NOMO-1 treated with DMSO at 0.1 percent for 48 hours (cell line): Measurements from ENCODE around the gene TTC22.

Experiments
- DNase-seq: peaks from one replicate; lab custom pipeline; 2025; ENCODE audit not compliant: unreplicated experiment; lab: John Stamatoyannopoulos, UW

Gene TTC22

DNA sequence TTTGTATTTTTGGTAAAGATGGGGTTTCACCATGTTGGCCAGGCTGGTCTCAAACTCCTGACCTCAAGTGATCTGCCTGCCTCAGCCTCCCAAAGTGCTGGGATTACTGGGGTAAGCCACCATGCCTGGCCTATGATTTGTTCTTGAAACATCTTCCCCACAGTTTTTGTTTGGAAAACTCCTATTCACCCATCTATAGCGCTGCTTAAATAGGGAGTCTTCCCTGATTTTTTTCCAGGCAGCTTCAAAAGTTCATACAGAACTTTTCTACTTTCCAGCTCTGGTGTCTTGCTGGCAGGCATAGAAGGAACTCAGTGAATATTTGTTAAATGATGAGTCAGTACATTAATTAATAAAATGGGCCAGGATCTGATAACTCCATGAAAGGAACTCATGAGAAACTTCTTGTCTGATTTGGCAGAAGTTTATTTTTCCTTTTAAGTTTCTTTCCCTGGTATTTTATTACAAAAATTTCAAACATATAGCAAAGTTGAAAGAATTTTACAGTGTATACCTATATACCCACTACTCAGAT, 33.0 kb upstream of the TTC22 start:
- no peak for DNase-seq

DNA sequence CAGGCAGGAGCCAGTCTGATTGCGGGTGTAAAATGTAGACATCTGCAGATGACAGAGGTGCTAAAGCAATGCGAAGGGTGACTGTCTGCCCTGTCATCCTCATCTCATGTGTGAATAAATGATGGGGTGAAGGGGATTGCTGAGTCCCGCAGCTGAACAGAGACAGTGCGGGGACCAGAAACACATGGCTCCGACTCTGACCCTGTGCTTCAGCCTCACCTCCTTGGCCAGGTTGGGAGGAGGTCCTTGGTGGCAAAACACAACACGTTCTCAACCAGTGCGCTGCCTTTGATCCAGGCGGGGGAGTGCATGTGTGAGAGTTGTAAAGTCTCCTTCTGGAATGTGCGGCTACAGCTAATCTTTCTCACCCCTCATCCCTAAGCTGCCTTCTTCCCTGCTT, 32.0 kb upstream of the TTC22 start:
- no peak for DNase-seq

- no peak for DNase-seq
These were observed 25.2 kb upstream of the TTC22 start for GRCh38 chr1:54826226-54826816.

DNA sequence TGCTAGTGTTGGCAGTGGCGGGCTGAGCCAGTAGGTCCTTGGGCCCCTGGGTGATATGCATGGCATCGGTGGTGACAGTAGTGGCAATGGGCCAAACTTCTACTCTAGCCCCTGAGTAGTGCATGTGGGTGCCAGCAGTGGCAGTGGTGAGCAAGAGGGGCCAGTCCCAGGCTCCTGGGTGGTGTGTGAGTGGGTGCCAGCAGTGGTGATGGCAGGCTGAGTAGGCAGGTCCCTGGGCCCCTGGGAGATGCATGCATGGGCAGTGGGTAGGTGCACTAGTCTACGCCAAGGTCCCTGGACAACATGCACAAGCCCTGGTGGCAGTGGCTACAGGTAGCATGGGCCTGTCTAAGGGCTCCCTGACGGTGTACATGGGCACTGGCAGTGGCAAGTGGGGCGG, 24.6 kb upstream of the TTC22 start:
- DNase-seq: no peak

DNA sequence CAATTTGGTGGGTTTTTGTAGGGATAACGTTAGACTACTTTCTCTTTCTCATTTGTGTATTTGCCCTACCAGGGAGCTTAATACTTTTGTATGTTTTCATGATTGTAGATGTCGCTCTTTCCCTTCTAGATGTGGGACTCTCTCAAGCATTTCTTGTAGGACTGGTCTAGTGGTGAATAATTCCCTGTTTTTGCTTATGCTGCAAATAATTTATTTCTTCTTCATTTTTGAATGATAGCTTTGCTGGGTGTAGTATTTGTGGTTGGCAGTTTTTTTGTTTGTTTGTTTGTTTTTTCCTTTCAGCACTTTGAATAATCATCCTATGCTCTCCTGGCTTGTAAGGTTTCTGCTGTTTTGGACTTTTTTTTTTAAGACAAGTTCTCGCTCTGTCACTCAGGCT, 22.5 kb upstream of the TTC22 start:
- DNase-seq: no peak

- DNase-seq: no peak
These were observed 18.6 kb upstream of the TTC22 start for GRCh38 chr1:54819733-54820132.

DNA sequence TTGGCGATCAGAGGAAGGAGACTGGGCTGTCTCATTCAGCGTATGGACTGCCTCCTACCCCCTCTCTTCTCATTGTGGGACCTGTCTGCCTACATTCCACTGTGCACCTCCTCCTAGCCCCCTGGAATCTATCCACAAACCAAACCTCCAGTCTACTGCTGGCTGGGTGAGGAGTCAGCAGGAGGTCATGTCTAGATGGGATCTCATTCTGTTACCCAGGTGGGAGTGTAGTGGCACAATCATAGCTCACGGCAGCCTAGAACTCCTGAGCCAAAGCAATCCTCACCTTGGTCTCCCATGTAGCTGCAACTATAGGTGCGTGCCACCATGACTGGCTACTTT, 18.0 kb upstream of the TTC22 start:
- no peak for DNase-seq

- DNase-seq: no peak
These were observed 17.5 kb upstream of the TTC22 start for GRCh38 chr1:54818461-54819194.

DNA sequence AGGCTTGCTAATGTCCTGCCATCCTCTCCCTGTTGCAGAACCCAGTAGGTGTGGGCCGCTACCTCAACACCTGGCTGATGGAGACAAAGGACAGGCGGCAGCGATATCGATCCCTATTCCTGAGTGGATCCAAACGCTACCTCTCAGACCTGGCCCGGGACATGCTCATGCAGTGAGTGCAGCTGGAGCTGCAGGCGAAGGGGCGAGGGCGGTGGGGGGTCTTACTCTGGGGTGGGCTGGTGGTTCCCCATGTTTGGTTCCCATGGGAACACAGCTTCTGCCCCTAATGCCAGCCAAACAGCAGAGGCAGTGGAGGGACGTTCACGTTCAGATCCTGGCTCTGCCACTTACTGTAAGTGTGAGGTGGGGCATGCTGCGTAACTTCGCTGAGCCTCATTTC, 15.8 kb upstream of the TTC22 start:
- no peak for DNase-seq

DNA sequence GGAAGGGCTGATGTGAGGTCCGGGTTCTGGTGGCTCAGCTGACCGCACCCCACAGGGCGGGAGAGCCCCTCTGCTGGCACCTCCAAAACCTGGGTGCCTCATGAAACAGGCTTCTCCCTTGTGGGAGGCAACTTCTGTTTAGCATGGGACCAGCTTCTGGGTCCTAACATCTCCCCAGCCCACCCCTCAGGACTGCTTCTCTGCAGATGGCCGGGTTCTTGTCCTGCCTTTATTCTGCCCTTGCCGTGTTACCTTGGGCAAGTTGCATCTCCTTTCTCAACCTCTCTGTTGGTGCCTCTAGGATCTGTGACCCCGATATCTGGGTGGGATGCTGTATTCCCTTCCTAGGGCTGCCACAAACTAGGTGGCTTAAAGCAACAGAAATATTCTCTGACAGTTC, 15.0 kb upstream of the TTC22 start:
- no peak for DNase-seq

DNA sequence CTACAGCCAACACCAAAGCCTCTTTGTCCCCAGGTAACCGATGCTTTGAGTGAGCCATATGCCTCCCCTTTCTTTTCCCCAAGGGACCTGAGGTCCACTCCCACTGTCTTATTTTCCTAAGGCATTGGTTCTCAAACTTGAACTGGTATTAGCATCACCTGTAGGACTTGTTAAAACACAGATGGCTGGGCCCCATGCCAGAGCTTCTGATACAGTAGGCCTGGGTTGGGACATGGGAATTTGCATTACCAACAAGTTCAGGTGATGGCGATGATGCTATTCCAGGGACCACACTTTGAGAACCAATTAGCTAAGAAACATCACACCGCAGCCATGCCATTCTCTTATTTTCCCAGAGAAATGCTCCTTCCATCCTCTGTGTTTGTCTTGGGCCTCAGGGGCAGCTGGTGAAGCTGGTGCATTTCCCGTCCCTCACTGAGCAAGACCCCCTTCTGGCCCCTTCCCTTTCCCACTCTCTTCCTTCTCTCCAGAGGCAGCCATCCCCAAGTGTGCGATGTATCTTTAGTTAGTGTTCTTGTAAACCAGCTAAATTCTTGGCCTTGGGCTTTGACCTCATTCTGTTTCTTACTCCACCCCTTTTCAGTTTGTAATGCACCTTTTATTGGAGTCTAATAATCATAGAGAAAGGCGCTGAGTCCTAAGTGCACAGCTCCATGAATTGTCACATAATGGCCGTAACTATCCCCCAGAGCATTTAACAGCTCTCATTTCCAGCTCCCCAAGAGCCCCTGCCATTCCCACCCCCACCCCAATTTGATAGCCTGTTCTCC, 14.2 kb upstream of the TTC22 start:
- DNase-seq: no peak

DNA sequence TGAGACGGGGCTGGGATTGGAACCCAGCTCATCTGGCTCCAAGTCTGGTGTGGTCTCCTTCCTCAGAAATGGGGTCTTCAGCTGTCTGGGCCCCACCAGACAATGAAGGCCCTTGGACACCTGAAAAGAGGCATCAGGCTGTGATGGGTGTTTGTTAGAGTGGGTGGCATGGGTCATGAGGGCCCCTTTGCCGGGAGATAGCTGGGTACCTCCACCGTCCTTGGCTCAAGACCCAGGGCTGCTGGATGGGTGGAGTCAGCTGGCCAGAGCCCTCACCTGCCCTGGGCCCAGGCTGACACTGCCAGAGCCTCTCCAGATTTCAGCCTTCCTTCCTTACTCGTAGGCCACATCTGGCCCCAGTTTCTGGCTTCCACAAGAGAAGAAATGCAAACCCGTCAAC, 13.4 kb upstream of the TTC22 start:
- no peak for DNase-seq

DNA sequence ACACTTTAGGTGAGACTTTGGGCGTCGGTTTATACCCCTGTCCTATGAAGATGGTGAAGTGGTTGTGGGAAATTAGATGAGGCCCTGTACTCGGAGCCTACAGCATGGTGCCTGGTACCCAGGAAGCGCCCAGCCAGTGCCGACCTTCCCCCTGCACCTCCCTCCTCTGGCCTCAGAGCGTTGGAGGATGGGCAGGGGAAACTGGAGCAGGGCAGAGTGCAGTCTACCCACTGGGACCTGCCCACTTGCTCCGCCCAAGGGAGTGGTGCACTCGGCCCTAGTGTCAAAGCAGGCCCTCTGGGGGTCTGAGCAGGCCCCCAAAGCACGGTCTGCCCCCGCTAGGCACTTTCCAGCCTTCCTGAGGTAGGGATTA, 13.0 kb upstream of the TTC22 start:
- no peak for DNase-seq

DNA sequence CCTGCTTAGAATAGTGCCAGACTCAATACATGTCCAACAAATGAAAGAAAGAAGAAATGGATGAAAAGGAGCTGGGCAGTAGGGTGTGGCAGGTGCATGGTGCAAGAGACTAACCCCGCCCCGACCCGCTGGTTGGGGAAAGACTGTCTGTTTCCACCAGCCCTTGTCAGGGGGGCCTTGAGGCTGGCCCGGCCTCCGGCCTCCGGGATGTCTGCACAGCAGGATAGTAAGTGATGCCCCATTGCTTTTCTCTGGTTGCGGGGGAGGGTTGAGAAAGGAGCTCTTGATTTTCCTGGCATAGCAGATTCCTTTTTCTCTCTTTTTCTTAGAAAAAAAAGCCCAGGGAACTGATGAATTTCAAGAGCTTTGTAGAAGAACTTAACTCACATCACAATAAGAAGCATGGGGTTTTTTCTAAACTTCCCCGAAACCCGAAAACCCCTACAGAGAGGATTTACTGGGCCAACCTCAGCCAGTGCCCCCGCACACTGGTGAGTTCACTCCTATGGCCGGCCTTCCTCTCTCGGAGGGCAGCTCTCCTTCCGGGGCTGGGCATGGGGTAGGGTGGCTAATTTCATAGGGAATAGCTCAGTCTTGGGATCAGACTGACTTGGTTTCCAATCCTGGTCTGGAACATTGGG, 12.5 kb upstream of the TTC22 start:
- DNase-seq: no peak

DNA sequence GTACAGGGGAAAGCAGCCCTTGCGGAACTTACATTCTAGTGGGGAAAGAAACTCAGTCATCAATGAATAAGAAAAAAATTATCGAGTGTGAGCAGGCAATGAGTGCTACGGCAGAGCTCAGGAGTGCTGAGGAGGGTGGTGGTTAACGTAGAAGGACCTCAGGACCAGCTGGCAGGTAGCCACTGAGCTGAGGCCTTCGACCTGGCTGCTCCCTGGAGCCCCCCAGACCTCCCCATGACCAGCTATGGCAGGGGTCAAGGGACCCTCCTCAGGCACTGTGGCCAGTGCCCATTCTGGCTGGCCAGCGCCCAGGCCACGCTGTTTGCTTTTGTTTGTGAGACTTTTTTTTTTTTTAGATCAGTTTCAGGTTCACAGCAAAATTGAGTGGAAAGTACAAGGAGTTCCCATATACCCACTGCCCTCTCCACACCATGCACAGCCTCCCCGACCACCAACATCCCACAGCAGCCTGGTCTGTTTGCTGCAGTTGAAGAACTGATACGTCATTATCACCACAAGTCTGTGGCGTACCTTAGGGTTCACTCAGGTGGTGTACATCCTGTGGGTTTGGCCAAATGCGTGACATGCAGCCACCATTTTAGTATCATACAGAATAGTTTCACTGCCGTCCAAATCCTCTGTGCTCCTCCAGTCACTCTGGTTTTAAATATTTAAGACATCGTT, 11.8 kb upstream of the TTC22 start:
- DNase-seq: no peak

DNA sequence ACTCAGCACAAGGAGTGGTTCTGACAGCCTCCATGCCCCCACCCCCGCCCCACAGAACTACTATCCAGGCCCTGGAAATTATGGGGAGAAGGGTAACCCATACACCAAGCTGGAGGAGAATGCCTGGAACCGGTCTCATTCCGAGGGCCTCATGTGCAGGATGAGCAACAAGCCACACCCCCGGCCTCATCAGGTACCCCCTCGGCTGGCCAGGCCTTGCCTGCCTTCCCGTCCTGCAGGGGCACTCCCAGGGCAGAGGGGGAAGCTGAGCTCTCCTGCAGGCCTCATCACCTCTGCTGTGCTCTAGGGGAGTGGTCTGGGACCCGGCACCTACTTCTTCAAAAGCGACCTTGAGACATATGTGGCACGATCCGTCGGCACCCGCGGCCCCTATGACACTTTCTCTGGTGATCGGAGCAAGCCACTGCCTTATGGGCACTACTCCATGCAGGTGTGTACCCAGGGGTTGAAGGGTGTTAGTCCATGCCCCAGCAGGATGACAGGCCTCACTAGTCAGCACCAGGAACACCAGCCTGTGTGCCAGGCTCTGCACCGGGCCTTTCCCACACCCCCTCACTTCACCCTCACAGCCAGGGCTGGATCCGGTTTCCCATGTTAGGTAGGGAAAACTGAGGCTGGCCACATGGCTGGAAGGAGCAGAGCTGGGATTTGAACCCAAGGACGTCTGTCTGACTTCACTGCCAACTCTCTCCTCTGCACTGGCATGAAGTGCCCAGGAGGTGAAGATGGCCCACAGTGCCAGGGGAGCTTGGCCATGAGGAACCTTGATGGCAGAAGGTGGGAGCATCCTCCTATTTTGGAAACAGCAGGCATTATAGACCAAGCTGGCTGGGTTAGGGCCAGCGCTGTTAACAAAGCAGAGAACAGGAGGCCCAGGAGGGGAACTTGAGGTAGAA, 10.9 kb upstream of the TTC22 start:
- no peak for DNase-seq

- no peak for DNase-seq
These were observed 9.9 kb upstream of the TTC22 start for GRCh38 chr1:54811066-54811465.

DNA sequence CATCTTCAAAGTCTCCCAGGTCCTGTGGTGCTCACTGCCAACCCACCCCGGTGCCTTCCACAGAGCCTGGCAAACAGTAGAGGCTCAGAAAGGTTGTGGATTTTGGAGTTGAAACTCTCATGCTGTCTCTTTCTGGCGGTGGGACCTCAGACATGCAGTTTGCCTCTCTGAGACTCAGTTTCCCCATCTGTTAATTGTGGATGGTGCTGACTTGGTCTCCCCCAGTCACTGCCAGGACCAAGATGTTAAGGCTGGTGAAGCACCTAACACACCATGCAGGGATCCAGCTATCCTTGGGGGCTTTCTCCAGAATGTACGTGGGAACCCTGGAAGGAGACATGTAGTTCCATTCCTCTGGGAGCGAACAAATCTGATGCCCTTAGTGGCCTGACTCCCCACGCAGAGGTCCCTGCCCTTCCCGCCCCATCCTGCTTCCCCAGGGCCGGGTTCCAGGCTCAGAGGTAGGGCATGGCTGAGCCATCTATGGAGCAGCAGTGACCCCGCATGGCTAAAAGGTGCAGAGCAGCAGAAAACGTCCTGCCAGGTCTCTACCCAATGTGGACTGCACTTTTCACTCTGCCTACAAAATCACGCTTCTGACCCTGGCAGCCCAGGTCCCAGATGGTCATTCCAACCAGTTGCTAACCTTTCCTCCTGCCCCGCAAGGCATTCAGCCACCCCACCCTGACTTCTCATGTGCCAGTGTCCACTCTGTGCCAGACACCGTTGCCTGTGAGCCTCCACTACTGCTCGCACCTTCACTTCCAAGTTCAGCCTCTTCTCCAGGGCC, 9.2 kb upstream of the TTC22 start:
- peak; percentile 31 for DNase-seq

- no peak for DNase-seq
These were observed 8.5 kb upstream of the TTC22 start for GRCh38 chr1:54809496-54810074.
